Neural cell (in vitro differentiated cells): Measurements from ENCODE around the gene WBP4.

Source experiments
- CTCF ChIP-seq: fragments of 450-650 bp; IDR thresholded peaks from 2 replicates; pipeline ENCODE4 v1.5.1; 2014; ENCODE audit warnings: antibody characterized with exemption, mild to moderate bottlenecking, moderate library complexity; ENCODE audit not compliant: poor library complexity, severe bottlenecking
- EP300 ChIP-seq: fragments of 450-650 bp; conservative IDR thresholded peaks from 2 replicates; pipeline ENCODE4 v1.6.1; 2014; ENCODE audit warnings: antibody characterized with exemption, mild to moderate bottlenecking, moderate library complexity; ENCODE audit not compliant: poor library complexity, severe bottlenecking
- EZH2 ChIP-seq: fragments of 200-600, 300-800 bp; shearing (Covaris generic), sonication (generic); IDR thresholded peaks from 2 replicates; pipeline ENCODE4 v1.6.1; 2014; ENCODE audit warnings: antibody characterized with exemption, low read length, borderline replicate concordance, mild to moderate bottlenecking; ENCODE audit not compliant: insufficient read depth, poor library complexity, severe bottlenecking
- RAD21 ChIP-seq: fragments of 450-650 bp; conservative IDR thresholded peaks from 2 replicates; pipeline ENCODE4 v1.6.1; 2014; ENCODE audit warnings: antibody characterized with exemption, mild to moderate bottlenecking, moderate library complexity
- SMC3 ChIP-seq: fragments of 450-650 bp; conservative IDR thresholded peaks from 2 replicates; pipeline ENCODE4 v1.6.1; 2014; ENCODE audit warnings: antibody characterized with exemption, mild to moderate bottlenecking, moderate library complexity; ENCODE audit not compliant: poor library complexity
- TAF1 ChIP-seq: IDR thresholded peaks from 2 replicates; pipeline ENCODE4 v1.6.1; 2012; ENCODE audit warnings: low read depth
- TF ChIP-seq, protein P1 (sequence below): IDR thresholded peaks from 2 replicates; pipeline ENCODE4 v1.6.1; 2012; ENCODE audit warnings: borderline replicate concordance

DNA sequence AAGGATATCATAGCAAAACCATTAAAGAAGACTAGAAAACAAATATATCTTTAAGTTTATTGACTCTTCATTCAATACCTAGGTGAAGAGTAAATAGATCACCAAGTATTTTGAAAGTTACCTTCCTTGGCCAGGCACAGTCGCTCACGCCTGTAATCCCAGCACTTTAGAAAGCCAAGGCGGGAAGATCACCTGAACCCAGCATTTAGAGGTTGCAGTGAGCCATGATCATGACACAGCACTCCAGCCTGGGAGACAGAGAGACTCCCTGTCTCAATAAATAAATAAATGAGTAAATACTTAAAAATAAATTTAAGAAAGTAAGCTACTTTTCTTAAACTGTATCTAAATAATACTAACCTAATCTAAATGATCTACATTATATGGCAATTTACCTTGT is 8.9 kb upstream of the WBP4 start:
- no peak for TF ChIP-seq CTCF
- no peak for TF ChIP-seq TAF1
- TF ChIP-seq SMC3 = no peak
- no peak for TF ChIP-seq EP300
- TF ChIP-seq EZH2 = no peak
- no peak for TF ChIP-seq RAD21
- TF ChIP-seq, protein P1, sequence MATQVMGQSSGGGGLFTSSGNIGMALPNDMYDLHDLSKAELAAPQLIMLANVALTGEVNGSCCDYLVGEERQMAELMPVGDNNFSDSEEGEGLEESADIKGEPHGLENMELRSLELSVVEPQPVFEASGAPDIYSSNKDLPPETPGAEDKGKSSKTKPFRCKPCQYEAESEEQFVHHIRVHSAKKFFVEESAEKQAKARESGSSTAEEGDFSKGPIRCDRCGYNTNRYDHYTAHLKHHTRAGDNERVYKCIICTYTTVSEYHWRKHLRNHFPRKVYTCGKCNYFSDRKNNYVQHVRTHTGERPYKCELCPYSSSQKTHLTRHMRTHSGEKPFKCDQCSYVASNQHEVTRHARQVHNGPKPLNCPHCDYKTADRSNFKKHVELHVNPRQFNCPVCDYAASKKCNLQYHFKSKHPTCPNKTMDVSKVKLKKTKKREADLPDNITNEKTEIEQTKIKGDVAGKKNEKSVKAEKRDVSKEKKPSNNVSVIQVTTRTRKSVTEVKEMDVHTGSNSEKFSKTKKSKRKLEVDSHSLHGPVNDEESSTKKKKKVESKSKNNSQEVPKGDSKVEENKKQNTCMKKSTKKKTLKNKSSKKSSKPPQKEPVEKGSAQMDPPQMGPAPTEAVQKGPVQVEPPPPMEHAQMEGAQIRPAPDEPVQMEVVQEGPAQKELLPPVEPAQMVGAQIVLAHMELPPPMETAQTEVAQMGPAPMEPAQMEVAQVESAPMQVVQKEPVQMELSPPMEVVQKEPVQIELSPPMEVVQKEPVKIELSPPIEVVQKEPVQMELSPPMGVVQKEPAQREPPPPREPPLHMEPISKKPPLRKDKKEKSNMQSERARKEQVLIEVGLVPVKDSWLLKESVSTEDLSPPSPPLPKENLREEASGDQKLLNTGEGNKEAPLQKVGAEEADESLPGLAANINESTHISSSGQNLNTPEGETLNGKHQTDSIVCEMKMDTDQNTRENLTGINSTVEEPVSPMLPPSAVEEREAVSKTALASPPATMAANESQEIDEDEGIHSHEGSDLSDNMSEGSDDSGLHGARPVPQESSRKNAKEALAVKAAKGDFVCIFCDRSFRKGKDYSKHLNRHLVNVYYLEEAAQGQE = no peak
